ENCODE measurements around the gene FILIP1L.

Gene FILIP1L

GRCh38 chr3:99855900-99856299 is 258.4 kb downstream of the FILIP1L start:
- Histone ChIP-seq H3K4me3 (ENCODE audit: low read depth in 1 of 2, low read length in 1 of 2) (no peak overlapping the region), H3K27me3 (no peaks in the 10 kb centered on the region), H3K4me1 (ENCODE audit: control insufficient read depth in 1 of 2, insufficient read depth in 1 of 2, low read depth in 1 of 2, low read length in 1 of 2) (no peaks in the 10 kb centered on the region), H3K9me3 (no peaks in the 10 kb centered on the region), H3K27ac (no peak overlapping the region), H3K36me3 (no peaks in the 10 kb centered on the region)
- TF ChIP-seq CTCF (IDR thresholded peaks at IDR 0.05): no peak

- no peaks in the 10 kb centered on the region for H3K9me3 ChIP-seq
- no peaks in the 10 kb centered on the region for H3K27me3 ChIP-seq
- no peak overlapping the region for H3K4me3 ChIP-seq (ENCODE audit: low read depth in 1 of 2, low read length in 1 of 2)
- H3K27ac ChIP-seq: no peak overlapping the region
- TF ChIP-seq CTCF (IDR thresholded peaks at IDR 0.05): no peak
- H3K4me1 ChIP-seq (ENCODE audit: control insufficient read depth in 1 of 2, insufficient read depth in 1 of 2, low read depth in 1 of 2, low read length in 1 of 2): peaks cover 0 to 4% of the 10 kb centered on the region in 2 experiments
- no peaks in the 10 kb centered on the region for H3K36me3 ChIP-seq
These were observed 259.5 kb downstream of the FILIP1L start for GRCh38 chr3:99854756-99855298.

- TF ChIP-seq CTCF (IDR thresholded peaks at IDR 0.05): no peak
- H3K27ac ChIP-seq: no peak overlapping the region
- no peak overlapping the region for H3K4me3 ChIP-seq (ENCODE audit: low read depth in 1 of 2, low read length in 1 of 2)
- H3K4me1 ChIP-seq (ENCODE audit: control insufficient read depth in 1 of 2, insufficient read depth in 1 of 2, low read depth in 1 of 2, low read length in 1 of 2): peaks cover 0 to 4% of the 10 kb centered on the region in 2 experiments
- no peaks in the 10 kb centered on the region for H3K9me3 ChIP-seq
- no peaks in the 10 kb centered on the region for H3K27me3 ChIP-seq
- H3K36me3 ChIP-seq: no peaks in the 10 kb centered on the region
These were observed 261.4 kb downstream of the FILIP1L start for GRCh38 chr3:99852851-99853250.

GRCh38 chr3:99851955-99852354 is 262.3 kb downstream of the FILIP1L start:
- no peak overlapping the region for H3K27ac ChIP-seq
- no peak for TF ChIP-seq CTCF (IDR thresholded peaks at IDR 0.05)

GRCh38 chr3:99850608-99851007 is 263.7 kb downstream of the FILIP1L start:
- Histone ChIP-seq H3K27ac (no peak overlapping the region), H3K4me3 (ENCODE audit: low read depth in 1 of 2, low read length in 1 of 2) (no peak overlapping the region), H3K4me1 (ENCODE audit: control insufficient read depth in 1 of 2, insufficient read depth in 1 of 2, low read depth in 1 of 2, low read length in 1 of 2) (peaks cover 0 to 4% of the 10 kb centered on the region in 2 experiments), H3K36me3 (no peaks in the 10 kb centered on the region), H3K9me3 (no peaks in the 10 kb centered on the region), H3K27me3 (no peaks in the 10 kb centered on the region)
- no peak for TF ChIP-seq CTCF (IDR thresholded peaks at IDR 0.05)

More at GRCh38 chr3:99851955-99852354, 262.3 kb downstream of the FILIP1L start:
- H3K36me3 ChIP-seq: no peaks in the 10 kb centered on the region
- H3K27me3 ChIP-seq: no peaks in the 10 kb centered on the region
- peaks cover 0 to 4% of the 10 kb centered on the region in 2 experiments for H3K4me1 ChIP-seq (ENCODE audit: control insufficient read depth in 1 of 2, insufficient read depth in 1 of 2, low read depth in 1 of 2, low read length in 1 of 2)
- no peak overlapping the region for H3K4me3 ChIP-seq (ENCODE audit: low read depth in 1 of 2, low read length in 1 of 2)
- no peaks in the 10 kb centered on the region for H3K9me3 ChIP-seq

Measured in neutrophil (primary cell).